Measurements from ENCODE around the gene NTM. TPM values are rescaled to one million over a fixed set of nuclear protein-coding genes. Genes with fewer than 3 reads are reported as not detected.
A peak's percentile ranks its signal among the peaks of the same experiment; 100 is the strongest.

The NTM gene
- total and polyA plus RNA-seq, 2 experiments from 2014 or later, result 1.1 to 1.7 TPM

- no peaks in the 10 kb centered on the region for H3K9me3 ChIP-seq (ENCODE audit: low read depth)
- no peak for DNase-seq (ENCODE audit: low read depth in 1 of 2, low spot score in 1 of 2)
- TF ChIP-seq CTCF (IDR thresholded peaks at IDR 0.05; ENCODE audit: low read depth, low read length), result no peak
- no peaks in the 10 kb centered on the region for H3K4me1 ChIP-seq (ENCODE audit: low read depth)
- no peaks in the 10 kb centered on the region for H3K36me3 ChIP-seq
- H3K27me3 ChIP-seq, result peaks cover 19% of the 10 kb centered on the region
- no peak overlapping the region for H3K4me3 ChIP-seq
- H3K27ac ChIP-seq, result no peak overlapping the region
These were observed 386.2 kb downstream of the NTM start for GRCh38 chr11:131756479-131757110.

GRCh38 chr11:131758726-131759125, 388.3 kb downstream of the NTM start:
- Histone ChIP-seq H3K4me1 (ENCODE audit: low read depth) (no peaks in the 10 kb centered on the region), H3K4me3 (no peak overlapping the region), H3K36me3 (no peaks in the 10 kb centered on the region), H3K27ac (no peak overlapping the region), H3K9me3 (ENCODE audit: low read depth) (no peaks in the 10 kb centered on the region), H3K27me3 (peaks cover 19% of the 10 kb centered on the region)
- no peak for TF ChIP-seq CTCF (IDR thresholded peaks at IDR 0.05; ENCODE audit: low read depth, low read length)
- DNase-seq (ENCODE audit: low read depth in 1 of 2, low spot score in 1 of 2), result no peak

GRCh38 chr11:131759140-131759539, 388.7 kb downstream of the NTM start:
- Histone ChIP-seq H3K4me1 (ENCODE audit: low read depth) (no peaks in the 10 kb centered on the region), H3K4me3 (no peak overlapping the region), H3K36me3 (no peaks in the 10 kb centered on the region), H3K9me3 (ENCODE audit: low read depth) (no peaks in the 10 kb centered on the region), H3K27me3 (peaks cover 19% of the 10 kb centered on the region), H3K27ac (no peak overlapping the region)
- no peak for TF ChIP-seq CTCF (IDR thresholded peaks at IDR 0.05; ENCODE audit: low read depth, low read length)
- DNase-seq (ENCODE audit: low read depth in 1 of 2, low spot score in 1 of 2), result no peak

GRCh38 chr11:131760091-131761061, 390.0 kb downstream of the NTM start:
- peak in 1 of 2 donors; percentile 91 for DNase-seq (ENCODE audit: low read depth in 1 of 2, low spot score in 1 of 2)
- Histone ChIP-seq H3K4me3 (no peak overlapping the region), H3K9me3 (ENCODE audit: low read depth) (no peaks in the 10 kb centered on the region), H3K36me3 (no peaks in the 10 kb centered on the region), H3K4me1 (ENCODE audit: low read depth) (no peaks in the 10 kb centered on the region), H3K27me3 (peaks cover 19% of the 10 kb centered on the region), H3K27ac (no peak overlapping the region)
- peak; percentile 12 for TF ChIP-seq CTCF (IDR thresholded peaks at IDR 0.05; ENCODE audit: low read depth, low read length)

GRCh38 chr11:131762346-131763110, 392.1 kb downstream of the NTM start:
- H3K27ac ChIP-seq, result no peak overlapping the region
- no peak for TF ChIP-seq CTCF (IDR thresholded peaks at IDR 0.05; ENCODE audit: low read depth, low read length)
- no peaks in the 10 kb centered on the region for H3K36me3 ChIP-seq
- DNase-seq (ENCODE audit: low read depth in 1 of 2, low spot score in 1 of 2), result no peak
- H3K4me3 ChIP-seq, result no peak overlapping the region
- no peaks in the 10 kb centered on the region for H3K4me1 ChIP-seq (ENCODE audit: low read depth)
- H3K27me3 ChIP-seq, result peaks cover 11% of the 10 kb centered on the region
- H3K9me3 ChIP-seq (ENCODE audit: low read depth), result no peaks in the 10 kb centered on the region
